ENCODE results near the gene PSPN.
"Not testable (repeated sequence)": the region's sequence is repeated elsewhere in the genome, so short reads cannot be mapped to it uniquely, and the experiment has no call there.

The PSPN gene

DNA sequence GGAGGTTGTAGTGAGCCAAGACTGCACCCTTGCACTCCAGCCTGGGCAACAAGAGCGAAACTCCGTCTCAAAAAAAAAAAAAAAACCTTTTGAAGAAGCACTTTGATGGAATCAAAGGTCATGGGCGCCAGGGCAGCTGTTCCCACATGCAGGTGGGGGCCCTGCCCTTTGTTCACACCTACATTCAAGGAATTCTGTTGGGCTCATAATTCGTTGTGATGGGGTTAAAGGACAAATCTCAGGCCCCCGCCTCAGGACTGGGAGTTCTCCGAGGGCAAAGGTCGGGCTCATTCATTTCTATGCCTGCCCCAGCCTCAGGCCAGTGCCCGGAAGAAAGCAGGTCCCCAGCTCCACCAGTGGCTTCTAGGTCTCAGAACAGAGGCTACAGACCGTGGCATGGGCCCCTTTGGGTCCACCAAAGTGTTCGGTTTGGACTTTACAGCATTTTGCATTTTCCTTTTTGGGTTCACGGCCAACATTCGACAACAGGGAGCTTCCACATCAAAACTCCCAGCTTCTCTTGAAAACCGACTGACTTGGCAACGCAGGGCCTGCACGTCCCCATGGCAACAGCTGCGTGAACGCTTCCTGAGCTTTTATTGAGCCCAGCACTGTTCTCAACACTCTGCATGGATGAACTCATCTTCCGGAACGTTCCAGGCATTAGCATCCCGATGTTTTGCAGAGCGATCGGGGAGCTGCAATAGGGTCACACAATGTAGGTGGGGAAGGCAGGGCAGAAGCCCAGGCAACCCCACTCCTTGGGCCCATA, 27.3 kb upstream of the PSPN start:
- DNase-seq (ENCODE audit: low read depth, low spot score): no peak

DNA sequence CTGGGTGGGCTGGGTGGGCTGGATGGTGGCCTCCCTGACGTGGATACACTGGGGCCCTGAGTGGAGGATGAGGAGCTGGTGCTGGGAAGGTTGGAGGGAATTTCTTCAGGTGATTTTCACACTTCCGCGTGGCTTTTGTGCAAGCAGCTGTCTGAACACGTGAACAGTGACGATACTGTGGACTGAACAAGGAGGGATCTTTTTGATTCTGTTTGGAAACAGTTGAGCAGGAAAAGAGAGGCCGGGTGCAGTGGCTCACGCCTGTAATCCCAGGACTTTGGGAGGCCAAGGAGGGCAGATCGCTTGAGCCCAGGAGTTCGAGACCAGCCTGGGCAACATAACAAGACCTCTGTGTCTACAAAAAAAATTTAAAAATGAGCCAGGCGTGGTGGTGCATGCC, 26.3 kb upstream of the PSPN start:
- DNase-seq (ENCODE audit: low read depth, low spot score): no peak

DNA sequence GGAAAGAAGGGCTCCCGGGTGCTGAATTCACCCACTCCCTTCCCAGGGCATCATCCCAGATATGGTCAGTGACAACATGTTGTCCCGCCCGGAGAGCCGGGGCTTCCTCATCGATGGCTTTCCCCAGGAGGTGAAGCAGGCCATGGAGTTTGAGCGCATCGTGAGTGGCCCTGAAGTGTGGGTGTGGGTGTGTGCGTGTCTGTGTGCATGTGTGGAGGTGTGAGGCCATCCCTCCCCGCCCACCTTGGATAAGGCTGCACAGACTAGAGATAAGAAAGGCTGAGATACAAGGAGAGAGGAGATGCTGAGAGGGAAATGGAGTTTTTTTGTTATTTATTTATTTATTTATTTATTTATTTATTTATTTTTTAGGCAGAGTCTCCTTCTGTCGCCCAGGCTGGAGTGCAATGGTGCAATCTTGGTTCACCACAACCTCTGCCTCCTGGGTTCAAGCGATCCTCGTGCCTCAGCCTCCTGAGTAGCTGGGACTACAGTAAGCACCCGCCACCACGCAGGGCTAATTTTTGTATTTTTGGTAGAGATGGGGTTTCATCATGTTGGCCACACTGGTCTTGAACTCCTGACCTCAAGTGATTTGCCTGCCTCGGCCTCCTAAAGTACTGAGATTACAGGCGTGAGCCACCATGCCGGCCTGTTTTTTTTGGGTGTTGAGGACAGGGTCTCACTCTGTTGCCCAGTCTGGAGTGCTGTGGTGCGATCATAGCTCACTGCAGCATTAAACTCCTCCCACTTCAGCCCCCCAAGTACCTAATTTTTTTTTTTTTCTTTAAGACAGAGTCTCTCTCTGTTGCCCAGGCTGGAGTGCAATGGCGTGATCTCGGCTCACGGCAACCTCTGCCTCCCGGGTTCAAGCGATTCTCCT, 24.6 kb upstream of the PSPN start:
- DNase-seq (ENCODE audit: low read depth, low spot score): not testable (repeated sequence)

DNA sequence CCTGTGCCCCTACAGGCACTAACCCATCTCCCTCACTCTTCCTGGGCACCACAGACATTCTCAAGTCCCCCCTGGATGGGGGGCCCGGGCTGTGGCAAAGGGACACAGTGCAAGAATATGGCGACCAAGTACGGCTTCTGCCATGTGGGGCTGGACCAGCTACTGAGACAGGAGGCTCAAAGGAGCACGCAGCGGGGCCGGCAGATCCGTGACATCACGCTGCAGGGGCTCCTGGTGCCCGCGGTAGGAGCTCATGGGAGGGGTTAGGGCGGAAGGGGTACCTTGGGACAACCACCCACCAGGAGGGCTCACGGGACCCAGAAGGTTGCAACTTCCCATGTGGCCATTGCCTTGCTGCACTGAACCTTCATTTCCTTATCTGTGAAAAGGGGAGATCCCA, 20.6 kb upstream of the PSPN start:
- DNase-seq (ENCODE audit: low read depth, low spot score): no peak

DNA sequence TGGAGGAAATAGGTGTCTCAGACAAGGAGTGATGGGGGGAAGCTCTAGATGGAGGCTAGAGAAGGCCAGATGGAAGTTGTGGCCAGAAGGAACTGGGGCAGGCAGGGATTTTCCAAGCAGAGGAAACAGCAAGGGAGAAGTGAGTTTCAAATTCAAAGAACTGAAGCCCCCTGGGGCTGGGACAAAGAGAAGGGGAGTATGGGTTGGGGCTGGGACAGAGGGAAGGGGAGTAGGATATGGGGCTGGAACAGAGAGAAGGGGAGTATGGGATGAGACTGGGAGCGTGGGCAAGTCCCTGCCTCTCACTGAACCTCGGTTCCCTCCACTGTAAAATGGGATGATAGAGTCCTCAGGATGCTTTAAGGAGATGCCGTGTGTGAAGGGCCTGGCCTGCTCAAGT, 19.1 kb upstream of the PSPN start:
- no peak for DNase-seq (ENCODE audit: low read depth, low spot score)

DNA sequence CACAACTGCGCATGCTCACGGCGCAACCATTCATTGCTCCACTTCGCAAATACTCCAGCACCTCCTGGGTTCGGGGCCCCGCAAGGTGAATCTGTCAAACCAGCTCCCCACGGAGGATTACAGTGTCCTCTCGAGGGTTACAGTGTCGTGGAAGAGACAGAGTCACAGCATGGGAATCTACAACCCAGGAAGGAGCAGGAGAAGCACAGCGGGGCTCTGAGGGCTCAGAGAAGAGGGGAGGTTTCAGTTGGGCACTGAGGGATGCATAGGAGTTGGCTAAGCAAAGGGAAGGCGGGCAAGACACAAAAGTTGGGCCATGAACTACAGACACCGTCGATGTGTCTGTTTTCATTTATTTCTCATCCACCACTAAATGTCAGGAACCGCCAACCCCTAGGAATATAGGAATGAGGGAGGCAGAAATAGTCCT, 18.3 kb upstream of the PSPN start:
- DNase-seq (ENCODE audit: low read depth, low spot score): no peak

DNA sequence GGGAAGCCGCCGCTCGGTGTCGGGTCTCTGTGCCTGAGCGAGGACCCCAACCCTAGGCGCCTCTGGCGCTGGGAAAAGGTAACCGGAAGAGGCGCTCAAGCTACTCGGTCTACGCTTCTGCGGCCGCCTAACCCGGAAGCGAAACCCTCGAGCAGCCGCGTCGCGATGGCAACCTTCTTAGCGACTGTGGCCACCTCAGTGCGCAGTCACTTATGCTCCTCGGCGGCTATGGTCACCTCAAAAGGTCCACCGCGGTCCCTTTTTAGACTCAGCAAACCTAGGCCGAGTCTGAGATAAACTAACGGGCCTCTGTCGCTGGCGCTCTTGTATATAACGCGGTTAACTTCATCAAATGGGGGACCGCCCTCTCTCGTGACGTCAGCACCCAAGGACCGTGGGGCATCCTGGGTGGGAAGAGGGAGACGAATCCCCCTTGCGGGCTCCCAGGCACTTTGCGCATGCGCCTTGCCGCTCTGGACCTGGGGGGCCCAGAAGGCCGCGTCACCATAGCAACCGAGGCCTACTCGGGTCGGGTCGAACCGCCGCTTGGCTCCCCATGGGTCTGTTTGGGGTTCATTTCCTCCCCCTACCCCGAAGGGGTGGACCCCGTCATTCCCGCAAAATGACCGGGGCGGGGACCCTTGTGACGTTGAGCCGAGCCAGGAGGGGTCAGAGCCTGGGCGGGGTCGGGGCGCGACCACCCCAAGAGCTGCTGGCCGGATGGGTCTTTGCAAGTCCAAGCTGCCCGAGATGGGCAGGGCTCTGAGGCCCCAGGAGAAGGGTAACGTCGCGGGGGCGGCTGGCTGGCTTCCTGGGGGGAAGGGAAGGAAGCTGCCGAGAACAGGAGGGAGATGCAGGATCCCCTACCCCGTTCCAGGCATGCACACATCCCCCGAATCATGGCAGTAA, 17.6 kb upstream of the PSPN start, which contains the start of gene GTF2F1:
Gene GTF2F1 (minus strand): TSS at position 91 of the 909 bp plus-strand sequence. CDS start 169 bp downstream, outside the sequence.
- peak; percentile 89 for DNase-seq (ENCODE audit: low read depth, low spot score)

DNA sequence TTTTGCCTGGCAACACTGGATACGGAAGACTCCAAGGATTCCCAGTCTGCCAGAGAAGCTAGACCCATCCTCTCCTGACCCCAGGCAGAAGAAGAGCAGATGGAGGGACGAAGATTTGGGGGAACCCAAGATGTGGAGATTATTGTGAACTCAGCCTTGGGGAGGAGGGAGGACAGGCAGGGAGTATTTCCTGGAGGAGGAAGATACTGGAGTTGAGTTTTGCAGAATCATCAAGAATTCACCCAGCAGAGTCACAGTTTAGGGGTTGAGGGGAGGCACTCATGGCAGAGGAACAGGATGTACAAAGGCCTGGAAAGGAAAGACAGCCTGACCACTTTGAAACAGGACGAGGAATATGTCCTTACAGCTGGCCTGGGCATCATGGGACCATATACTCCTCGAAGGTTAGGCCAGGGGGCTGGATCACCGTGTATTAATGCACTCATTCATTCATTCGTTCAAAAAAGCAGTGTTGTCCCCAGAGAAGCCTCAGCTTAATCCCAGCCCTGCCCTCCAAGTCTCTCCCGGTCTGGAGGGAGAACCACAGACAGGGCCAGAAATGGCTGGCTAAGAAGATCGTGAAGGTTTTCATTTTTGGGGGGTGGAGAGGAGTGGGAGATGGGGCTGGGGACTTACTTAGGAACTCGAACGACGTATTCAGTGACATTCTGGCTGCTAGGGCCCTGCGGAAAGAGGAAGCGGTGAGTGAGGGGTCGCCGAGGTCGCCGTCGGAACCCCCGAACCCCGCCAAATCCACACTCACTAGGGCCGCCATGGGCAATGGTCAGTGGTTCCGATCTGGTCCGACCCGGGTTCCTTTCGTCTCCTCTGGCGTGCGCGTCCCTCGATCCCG, 16.7 kb upstream of the PSPN start:
- DNase-seq (ENCODE audit: low read depth, low spot score): no peak

DNA sequence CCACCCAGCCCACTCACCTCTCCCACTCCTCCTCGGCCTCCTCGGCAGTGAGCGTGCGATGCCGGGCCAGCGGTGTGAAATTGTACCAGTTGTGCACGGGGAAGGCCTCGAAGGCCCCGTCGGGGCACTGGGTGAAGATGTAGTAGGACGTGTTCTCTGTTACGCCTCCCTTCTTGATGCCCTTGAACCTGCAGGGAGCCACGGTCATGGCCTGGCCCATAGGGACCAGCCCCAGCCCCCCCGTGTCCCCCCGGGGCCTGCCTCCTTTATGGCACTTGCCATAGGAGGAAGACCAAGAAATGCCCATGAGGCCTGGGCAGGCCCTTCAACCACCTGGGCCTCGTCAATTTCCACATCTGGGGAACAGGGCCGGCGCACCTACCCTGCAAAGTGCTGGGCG, 11.6 kb upstream of the PSPN start:
- no peak for DNase-seq (ENCODE audit: low read depth, low spot score)

DNA sequence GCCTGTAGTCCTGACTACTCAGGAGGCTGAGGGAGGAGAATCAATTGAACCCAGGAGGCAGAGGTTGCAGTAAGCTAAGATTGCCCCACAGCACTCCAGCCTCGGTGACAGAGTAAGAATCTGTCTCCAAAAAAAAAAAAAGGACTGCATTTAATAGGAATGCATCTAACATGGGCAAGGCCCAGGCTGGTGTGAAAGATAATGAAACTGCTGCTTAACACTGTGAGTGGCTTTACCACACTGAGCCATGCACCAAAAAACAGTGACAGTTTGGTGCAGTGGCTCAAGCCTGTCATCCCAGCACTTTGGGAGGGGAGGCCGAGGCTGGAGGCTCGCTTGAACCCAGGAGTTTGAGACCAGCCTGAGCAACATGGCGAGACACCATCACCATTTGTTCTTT, 8.6 kb upstream of the PSPN start:
- DNase-seq (ENCODE audit: low read depth, low spot score): no peak

DNA sequence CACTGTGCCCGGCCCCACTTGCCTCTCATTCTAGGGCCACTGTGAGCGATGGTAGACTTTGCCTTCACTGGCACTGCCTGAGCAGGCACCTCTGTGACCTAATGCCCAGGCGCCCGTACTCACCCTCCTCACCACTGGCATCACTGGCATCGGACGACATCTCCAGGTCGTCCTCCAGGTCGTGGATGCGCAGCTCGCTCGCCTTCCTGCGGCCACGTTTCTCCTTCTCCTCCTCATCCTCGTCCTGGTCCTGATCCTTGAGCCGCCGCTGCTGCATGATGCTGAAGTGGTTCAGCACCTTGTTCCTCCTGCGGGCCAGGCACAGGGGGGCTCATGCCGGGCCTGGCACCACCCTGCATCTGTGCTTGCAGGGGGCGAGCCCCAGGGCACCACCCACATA, 7.5 kb upstream of the PSPN start:
- no peak for DNase-seq (ENCODE audit: low read depth, low spot score)

DNA sequence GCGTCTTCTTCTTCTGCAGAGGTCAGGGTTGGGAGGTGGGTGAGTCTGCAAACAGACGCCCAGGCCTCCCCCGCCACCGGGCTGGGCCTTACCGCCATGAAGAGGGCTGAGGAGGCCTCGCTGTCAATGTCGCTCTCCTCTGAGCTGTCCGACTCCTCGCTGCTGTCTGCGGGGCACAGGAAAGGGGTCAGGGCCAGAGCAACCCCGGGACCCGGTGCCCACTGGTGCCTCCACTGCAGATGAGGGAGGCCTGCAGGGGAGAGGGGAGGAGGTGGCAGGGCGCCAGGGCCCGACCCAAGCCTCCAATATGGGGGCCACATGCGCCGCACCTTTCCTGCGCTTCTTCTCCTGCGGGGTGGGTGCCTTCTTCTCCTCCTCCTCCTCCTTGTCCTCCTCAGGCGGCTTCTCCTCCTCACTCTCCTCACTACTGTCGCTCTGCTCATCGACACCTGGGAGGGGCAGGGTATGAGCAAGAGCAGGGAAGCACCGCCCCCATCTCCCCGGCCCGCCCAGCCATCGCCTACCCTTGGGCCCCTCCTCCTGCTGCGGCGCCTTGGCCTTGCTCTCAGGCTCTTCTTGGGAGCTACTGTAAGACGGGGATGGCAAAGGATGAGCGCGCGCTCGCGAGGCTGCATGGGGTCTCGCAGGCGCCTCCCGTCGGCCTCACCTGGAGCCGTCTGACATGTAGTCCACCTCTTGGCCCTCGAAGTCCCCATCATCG, 5.5 kb upstream of the PSPN start:
- no peak for DNase-seq (ENCODE audit: low read depth, low spot score)

DNA sequence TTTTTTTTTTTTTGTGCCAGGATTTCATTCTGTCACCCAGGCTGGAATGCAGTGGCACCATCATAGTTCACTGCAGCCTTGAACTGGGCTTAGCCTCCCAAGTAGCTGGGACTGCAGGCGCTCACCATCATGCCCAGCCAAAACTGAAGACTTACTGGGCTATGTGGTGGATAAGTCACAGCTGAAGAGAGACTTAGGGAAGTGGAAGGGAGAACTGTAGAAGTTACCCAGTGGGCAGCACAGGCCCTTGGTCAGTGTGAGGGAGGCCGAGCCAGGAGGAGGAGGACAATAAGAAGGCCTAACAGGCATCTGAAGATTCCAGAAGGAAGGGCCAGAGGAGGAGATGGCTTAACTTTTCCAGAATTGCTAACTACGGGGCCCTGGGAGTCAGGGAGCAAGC, 4.0 kb upstream of the PSPN start:
- no peak for DNase-seq (ENCODE audit: low read depth, low spot score)

DNA sequence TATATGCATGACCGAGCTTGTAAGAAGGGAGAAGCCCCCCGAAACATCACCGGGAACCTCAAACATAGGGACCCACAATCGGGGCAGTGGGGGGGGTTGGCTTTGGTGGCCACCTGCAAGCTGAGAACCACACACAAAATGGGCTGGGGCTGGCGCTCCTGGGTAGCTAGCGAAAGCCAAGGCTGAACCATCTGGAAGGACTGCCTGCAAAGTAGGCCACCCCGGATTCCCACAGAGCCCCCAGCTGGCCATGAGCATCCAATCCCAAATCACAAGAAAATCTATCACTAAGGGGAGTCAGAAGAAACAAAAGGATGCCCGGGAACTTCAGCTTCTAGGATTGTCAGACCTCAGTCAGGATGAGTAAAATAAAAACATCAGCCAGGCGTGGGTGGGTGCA, 2.8 kb upstream of the PSPN start:
- no peak for DNase-seq (ENCODE audit: low read depth, low spot score)

DNA sequence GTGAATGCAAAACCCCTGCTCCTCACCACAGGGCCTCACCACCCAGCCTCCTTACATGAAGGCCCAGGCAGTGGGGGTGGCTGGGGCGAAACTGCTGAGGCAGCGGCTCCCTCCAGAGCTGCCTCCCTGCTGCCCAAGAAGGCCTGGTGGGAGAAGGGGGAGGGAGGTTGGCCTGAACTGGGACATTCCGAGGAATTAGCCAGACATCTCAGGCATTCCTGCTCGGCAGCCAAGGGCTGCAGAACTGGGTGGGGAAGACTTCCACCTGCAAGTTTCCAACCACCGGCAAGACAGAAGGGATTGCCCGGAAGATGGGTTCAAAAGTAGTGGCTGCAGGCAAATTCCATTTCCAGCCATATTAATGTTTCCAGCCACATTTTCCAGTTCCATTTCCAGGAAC, 2.3 kb upstream of the PSPN start:
- DNase-seq (ENCODE audit: low read depth, low spot score): no peak

DNA sequence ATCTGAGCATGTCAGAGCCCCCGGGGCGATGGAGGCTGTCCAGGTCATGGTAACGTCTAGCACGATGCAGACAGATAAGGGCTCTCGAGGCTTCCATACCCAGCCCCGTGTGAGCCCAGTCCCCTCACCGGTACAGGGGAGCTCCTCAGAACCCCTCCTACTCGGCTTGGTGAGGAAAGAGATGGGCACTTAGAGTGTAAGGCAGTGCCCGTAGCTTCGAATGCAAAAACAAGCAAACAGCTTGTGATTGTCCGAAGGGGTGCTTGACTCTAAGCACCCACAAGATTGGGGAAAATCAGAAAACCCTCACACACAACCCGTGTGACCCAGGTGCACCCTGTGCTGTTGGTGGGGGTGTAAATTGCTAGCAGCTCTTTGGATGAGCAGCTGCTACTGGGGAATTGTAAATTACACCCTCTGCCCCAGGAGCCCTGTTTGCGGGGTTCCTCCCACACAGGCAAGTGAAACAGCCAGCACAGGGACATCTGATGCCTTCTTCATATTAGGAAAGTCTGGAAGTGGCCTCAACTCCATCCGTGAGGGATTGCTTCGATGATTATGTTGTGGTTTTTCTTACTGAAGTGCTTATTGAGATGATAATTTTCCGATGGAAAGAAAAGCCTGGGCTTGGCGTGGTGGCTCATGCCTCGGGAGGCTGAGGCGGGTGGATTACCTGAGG, 918 bp upstream of the PSPN start:
- DNase-seq (ENCODE audit: low read depth, low spot score): no peak

DNA sequence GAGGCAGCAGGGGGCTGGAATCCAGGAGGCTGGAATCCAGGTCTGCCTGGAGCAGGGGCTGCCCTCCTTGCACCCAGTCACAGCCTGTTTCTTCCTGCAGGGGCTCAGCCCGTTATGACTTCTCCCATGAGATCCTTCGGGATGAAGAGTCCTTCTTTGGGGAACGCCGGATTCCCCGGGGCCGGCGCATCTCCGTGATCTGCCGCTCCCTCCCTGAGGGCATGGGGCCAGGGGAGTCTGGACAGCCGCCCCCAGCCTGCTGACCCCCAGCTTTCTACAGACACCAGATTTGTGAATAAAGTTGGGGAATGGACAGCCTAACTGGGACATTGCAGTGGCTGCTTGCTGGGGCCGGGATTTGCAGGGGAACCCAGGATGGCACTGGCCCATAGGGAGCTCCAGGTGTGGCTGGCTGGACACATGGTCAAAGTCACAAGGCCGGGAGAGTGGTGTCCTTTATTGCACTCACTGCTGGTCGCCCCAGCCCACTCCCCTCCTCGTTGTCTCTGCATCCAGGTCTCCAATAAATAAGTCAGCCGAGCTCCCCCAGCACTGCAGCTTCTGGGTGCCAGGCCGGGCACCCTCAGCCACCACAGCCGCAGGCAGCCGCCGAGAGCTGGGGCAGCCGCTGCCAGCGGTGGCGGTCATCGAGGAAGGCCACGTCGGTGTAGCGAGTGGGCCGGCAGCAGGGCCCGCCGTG, 872 bp downstream of the PSPN start:
- DNase-seq (ENCODE audit: low read depth, low spot score): no peak

DNA sequence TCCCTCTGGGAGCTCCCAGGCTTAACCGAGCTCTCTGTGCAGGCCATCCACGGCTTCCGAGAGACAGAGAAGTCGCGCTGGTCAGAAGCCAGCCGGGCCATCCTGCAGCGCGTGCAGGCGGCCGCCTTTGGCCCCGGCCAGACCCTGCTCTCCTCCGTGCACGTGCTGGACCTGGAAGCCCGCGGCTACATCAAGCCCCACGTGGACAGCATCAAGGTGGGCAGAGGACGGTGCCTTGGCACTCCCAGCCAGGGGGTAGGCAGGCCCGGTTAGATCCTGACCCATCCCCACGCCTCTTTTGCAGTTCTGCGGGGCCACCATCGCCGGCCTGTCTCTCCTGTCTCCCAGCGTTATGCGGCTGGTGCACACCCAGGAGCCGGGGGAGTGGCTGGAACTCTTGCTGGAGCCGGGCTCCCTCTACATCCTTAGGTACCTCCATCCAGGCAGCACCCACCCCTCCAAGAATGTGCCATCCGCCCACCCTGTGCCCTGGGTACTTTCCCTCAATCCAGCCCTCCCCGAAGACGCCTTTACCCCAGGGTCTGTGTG, 1.5 kb downstream of the PSPN start:
- no peak for DNase-seq (ENCODE audit: low read depth, low spot score)

DNA sequence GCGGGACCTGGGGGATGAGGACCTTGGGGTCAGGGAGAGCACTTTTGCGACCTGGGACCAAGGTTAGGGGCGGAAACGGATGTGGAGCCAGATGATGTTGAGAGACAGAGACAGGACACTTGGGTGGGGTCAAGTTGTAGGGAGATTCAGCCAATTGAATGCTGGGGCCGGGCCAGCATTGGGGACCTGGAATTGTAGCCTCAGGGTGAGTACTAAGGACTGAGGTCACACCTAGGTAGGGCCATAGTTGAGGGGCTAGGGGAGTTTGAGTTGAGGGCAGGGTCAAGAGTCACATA, 2.0 kb downstream of the PSPN start:
- DNase-seq (ENCODE audit: low read depth, low spot score): no peak

Data from brain pericyte (primary cell).